GM21786 (cell line): ENCODE measurements around the gene AMPD3.

Experiments
- ATAC-seq: cut with Tn5 transposase; IDR thresholded peaks from one replicate; pipeline ENCODE4 v1.9.1; 2021; ENCODE audit not compliant: unreplicated experiment

Gene AMPD3

DNA sequence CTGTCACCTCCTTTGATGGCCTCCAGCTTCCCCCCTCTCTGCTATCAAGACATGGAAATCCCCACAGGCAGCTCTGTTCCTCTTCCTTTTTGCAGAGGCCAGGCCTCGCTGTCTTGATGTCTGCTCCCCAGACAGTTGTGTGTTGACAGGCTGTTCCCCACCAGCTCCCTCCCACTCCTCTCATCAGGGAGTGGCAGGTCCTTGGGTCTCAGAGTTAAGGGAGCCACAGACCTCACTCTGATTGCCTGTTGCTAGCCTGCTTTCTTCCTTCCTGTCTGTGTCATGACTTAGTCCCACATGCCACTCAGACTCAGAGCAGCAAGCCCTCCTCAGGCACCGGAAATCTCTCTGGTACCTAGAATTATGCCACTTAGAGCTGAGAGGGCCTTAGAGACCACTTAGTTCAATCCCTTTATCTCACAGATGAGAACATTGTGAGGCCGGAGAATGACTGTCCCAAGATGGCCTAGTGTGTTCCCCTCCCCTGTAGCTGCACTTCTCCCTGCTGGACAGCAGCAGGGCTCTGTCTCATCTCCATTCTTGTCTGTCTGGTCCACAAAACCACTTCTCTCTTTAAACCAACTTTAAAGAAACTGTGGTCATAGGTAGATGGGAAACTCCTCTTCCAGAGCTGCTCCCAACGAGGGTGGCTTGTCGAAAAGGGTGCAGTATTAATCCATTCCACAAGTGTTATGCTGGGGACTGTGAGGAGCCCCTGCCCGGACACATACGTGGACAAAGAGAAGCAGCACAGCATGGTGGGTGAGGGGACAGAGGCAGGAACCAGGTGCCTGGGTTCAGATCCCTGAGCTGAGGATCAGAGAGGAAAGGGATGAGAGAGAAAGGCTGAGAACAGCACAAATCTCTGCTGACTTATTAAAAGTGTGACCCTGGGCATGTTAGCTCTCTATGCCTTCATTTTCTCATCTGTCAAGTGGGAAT lies 4.2 kb downstream of the AMPD3 start:
- peak; percentile 45 for ATAC-seq

DNA sequence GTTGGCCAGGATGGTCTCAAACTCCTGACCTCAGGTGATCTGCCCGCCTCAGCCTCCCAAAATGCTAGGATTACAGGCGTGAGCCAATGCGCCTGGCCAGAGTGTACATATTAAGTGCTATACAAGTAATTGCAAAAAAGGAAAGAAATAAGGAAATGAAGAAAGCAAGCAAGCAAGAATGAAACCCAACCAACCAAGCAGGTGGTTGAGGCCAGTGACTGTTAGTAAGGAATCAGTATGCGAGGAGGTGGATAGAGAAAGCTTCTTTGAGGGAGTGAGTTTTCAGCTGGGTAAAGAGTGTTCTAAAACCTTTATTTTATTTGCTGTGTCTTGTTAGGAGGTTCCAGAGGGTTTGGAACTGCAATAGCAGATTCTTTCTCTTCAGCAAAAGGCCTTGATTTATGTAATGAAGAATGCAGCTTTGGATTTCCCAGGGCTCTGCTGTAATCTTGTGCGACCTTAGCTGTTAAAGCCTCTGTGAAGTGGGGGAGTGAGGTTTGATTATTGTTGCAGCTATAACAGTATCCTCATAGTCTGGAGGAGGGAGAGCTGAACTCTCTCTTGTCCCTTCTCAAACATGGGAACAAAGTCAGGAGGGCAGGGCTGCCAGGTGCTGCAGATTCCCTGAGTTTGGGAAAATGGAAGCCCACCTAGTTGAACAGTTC lies 5.7 kb downstream of the AMPD3 start:
- no peak for ATAC-seq

DNA sequence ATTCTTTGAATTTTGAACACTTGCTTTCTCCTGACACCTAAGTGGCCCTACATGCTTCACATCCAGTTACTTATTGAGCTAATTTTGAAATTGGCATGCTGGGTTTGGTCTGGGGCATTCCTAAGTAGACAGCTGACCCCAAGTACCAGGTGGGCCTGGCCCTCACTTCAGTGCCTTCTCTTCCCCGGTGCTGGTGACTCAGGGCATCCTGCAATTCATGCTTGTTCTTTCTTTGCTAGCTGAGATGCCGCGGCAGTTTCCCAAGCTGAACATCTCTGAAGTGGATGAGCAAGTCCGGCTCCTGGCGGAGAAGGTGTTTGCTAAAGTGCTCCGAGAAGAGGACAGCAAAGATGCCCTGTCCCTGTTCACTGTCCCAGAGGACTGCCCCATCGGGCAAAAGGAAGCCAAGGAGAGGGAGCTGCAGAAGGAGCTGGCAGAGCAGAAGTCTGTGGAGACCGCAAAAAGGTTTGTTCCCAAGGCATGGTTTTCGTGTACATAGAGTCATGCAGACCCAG lies 6.3 kb downstream of the AMPD3 start:
- ATAC-seq = no peak

DNA sequence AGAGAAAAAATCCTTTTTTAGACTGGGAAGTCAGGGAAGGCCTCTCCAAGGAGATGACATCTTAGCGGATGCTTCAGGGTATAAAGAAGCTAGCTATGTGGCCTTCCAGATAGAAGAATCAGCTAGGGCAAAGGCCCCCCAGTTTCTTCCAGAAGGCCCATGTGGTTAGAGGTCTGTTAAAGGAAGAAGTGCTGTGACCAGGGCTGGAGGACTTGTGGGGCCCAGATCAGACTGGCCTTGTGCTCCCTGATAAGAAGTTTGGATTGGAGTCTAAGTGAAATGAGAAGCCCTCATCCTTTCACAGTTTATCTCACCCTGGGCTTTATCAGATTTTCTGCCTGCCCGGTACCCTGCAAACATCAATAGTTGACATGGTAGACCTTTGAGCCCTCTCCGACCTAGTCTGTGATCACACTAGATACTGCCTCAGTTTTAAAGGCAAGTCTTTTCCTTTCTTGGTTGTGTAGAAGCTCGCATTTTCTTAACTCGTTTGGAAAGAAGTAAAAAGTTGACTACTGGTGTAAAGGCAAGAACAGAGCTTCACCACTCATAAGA lies 7.8 kb downstream of the AMPD3 start:
- no peak for ATAC-seq

DNA sequence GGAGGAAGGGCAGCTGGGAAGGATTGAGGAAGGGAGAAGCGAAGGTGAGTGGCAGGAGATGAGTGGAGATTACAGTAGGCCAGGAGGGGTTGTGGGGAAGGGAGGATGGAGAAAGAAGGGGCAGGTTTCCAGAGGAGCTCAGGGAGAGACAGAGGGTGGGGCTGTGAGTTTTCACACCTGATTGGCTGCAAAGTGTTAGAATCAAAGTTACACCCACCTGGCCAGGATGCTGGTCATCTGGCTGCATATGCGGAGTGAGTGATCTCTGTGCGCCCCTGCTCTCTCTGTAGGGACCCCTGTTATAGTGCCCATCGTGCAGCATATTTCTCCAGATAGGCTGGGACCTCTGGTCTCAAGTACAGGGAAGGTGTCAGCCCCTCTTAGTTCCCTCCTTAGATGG lies 18.3 kb downstream of the AMPD3 start:
- ATAC-seq = no peak

DNA sequence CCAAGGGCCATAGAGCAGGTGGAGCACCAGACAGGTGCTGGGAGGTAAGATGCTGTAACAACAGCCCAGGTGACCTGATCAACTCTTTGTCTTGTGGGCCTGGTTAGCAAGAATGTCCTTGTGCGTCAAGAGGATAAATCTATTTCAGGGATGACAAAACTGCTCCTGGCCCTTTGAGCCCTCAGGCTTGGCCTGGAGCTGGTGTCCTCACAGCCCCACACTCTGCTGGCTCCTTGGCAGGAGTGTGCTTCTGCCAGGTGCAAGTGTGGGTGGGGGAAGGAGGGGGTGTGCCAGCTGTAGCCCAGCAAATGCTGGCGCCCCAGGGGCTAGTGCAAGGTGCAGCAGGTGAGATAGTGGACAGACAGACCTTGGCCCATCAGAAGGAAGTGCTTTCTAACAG lies 19.5 kb downstream of the AMPD3 start:
- ATAC-seq = no peak

DNA sequence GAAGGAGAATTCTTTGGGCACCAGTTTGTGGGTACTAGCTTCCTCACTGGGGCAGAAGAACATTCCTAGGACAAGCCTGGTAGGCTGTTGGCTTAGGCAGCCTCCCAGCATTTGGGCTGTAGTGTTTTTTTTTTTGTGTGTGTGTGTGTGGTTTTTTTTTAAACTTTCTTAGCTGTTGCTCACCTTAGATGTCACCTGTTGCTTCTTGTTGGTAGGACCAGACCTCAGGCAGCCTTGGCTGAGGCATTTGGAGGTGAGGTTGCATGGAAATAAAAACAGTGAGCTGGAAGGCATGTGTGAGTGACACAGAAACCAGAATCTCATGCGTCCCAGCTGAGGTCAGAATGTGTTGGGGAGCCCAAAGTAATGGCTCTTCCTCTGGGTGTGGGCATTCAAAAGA lies 21.3 kb downstream of the AMPD3 start:
- ATAC-seq = no peak

DNA sequence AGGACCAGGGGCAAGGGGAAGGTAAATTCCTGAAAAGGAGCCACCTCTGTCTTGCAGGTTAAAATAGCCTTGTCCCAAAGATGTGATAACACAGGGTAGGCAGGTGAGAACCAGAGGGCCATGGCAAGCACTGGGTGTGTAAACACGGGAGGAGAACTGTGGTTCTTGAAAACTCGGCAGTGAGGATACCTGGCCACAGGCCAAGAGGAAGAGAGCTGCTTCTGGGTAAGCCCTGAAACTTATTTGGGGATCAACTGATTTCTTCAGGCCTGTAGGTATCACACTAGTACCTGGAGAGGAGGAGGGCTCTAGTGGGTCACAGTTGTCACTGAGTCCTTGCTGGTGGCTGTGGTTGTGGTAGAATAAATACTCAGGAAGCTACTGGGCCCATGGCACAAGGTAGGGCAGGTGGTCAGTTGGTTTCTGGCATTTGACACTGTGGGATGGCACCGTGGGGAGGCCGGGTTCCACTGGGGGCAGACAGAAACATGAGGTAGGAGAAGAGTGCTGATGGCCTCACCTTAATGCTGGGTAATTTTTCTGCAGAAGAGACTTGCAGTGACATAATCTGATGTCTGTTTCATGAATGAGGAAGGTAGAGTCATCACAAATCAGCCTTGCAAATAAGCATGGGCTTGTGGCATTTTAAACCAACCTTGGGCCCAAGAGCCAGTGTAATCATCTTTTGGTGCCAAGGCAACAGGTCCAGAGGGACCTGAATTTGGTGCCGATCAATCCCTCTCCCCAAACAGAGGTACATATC lies 22.0 kb downstream of the AMPD3 start:
- no peak for ATAC-seq

DNA sequence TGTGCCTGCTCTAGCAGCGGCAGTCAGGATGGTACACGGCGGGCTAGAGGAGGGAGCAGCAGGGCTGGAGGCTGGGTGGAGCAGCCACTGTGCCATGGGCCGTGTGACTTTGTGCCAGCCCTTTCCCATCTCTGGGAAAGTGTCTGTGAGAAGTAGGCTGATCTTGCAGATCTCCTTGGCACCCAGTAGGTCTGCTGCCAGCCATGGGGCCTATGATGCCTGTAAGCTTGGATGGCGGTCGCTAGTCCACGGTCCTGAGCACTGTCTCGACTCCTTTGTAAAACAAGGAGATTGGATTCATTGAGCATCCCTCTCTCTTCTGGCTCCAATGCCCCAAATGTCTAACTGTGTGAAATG lies 22.6 kb downstream of the AMPD3 start:
- no peak for ATAC-seq

DNA sequence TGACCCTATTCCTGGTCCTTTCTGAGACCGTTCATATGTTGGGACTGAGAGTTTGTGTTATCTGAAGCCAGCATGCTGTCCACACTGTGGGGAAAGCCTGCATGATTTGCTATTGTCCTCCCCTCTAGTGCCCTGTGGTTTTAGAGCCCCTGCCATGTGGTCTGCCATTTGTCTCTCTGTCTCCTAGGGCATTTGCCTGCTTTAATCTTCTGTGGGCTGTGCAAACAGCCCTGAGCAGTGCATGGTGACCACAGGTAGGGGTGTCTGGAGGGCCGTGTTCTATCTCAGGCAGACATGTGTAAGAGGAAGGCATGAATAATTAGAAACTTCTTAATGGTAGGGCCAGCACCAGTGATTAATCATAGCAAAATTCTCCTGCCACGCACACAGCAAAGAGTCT lies 23.0 kb downstream of the AMPD3 start:
- ATAC-seq = no peak

DNA sequence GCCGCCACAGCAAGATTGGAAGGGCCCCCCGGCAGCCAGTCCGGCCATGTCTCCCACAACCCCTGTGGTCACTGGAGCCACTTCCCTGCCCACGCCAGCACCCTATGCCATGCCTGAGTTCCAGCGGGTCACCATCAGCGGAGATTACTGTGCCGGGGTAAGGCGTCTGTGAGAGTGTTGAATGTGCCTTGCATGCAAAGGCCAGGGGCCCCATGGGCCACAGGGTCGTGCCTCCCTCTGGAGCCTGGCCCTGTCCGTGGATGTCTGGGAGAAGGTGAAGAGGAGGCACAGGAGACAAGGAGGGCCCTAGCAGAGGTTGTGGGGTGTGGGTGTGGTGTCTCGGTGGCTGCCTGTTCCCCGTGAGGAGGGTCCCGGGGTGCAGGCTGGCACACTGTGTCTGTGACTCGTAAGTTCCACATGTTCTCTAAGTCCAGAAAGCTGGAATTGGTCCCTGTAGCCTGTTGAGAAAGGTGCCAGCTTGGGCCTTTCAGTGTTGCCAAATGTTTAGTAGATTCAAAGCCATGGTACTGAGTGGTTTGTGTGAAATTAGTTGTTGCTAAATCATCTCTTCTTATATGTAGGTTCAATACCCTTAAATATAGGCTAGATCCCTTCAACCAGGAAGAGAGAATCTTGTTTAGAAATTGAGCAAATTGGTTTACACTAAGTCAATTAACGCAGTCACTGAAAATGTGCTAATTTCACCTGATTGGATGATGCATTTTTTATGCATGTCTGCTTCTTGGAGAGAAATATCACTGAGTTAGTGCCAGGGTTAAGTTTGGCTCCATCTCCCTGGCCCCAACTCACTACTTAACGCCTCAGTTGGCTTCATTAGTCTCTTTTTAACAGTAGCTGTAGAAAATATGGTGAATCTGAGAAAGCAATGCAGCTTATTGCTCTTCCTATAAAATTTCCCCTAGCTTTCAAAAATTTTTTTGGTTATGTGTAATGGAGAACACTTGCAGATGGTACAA lies 23.8 kb downstream of the AMPD3 start:
- no peak for ATAC-seq

DNA sequence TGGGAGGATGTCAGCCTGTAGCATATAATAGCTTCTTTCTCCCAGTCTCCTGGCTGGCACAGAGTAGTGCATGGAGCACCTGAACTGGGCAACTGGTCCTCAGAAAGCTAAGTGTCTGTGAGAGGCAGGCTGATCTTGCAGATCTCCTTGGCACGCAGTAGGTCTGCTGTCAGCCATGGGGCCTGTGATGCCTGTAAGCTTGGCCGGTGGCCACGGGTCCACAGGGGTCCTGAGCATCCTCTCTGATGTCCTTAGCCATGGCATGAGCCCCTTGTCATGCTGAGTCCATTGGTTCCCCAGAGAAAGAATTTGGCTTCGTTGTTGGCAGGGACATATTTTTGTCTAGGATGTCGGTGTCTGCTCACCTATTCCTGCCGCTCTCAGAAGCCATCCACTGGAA lies 25.0 kb downstream of the AMPD3 start:
- ATAC-seq = no peak

DNA sequence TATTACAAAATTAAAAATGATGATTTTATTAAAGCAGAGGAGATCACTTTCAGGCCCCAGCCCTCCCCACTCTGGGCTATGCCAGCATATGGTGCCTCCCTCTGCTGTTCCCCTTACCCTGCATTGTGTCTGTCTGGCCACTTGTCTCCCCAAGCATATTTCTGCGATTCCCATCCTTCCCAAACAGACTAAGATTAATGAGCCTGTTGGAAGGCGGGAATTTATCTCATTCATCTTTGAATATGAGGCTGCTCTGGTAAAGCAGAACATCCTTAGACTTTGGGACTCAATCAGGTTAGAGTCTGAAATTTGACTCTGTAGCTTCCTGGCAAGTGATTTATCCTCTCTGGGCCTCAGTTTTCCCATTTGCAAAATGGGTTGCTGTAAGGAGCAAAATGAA lies 25.7 kb downstream of the AMPD3 start:
- no peak for ATAC-seq

DNA sequence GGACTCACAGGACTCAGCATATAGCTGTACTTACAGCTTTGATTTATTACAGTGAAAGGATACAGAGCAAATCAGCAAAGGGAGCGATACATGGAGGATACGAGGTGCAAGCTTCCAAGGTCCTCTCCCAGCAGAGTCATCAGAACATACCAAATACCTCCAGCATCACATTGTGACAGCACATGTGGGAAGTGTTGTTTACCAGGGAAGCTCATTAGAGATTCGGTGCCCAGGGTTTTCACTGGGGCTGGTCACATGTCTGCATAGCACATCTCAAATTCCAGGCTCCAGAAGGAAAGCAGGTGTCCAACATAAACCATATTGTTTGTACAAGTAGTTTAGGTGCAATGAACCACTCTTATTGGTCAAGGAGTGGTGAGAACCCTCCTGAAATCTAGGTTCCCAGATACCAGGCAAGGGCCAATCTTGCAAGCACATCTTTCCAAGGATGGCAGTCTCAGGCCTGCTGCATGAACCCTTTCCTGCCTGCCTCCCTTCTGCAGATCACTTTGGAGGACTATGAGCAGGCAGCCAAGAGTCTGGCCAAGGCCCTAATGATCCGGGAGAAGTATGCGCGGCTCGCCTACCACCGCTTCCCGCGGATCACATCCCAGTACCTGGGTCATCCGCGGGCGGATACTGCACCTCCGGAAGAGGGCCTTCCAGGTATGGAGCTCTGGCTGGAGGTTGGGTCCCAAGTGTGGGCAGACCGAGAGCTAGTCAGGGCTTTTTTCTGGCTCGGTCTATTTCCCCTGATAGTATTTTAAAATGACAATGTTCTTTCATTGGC lies 26.7 kb downstream of the AMPD3 start:
- ATAC-seq = no peak

DNA sequence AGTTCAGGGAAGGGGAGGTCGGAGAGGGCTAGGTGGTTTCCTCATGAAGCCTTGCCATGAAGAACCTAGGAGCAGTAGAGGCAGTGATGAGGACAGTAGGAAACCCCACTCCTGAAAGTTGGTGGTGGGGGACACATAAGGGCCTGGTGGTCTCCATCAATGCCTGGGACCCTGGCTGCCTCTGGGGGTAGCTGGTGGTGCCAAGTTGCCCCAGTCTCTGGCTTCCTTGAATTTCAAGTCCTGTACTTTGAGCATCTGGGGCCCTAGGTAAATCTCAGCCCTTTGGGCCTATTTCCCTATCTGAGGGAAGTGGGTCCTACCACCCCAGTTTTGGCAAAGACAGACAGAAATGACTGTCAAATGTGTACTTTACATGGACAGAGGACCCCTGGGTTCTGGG lies 28.1 kb downstream of the AMPD3 start:
- ATAC-seq = no peak

DNA sequence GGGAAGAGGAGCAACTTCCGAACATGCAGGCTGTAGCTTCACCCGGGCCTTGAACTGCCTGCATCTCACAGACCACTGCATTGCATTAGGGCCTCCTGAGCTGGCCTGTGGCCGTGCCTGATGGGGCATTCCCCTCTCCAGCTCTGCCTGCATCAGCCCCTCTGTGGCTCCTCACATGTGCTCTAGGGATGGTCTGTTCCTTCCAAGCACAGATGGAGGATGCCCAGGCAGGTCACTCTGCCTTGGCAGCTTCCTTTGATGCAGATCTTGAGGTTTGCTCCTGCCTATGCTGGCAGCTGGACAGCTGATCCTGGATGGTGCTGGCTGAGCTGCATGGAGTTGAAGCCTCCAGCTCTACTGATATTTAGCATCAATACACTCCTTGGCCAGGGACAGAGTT lies 28.5 kb downstream of the AMPD3 start:
- no peak for ATAC-seq

DNA sequence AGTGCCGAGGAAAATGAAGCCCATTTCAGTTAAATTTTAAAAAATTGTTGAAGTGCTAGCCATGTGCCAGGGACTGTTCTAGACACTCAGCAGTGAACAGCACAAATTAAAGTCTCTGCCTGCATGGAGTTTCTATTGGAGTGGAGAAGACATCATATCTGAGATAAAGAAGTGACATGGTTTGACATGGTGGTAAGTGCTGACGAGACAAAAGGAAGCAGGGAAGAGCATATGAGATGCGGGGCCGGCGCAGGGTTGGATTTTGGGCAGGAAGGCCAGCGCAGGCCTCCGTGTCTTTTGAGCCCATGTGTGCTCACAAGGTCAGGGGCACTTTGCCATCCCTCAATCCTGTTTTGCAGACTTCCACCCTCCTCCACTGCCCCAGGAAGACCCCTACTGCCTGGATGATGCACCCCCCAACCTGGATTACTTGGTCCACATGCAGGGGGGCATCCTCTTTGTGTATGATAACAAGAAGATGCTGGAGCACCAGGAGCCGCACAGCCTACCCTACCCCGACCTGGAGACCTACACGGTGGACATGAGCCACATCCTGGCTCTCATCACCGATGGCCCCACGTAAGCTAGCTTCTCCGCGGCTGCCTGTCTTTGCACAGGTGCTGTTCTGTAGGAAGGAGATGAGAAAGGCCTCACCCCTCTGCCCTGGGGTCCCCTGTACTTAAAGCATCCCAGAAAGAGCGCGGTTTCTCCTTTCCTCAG lies 29.6 kb downstream of the AMPD3 start:
- no peak for ATAC-seq

DNA sequence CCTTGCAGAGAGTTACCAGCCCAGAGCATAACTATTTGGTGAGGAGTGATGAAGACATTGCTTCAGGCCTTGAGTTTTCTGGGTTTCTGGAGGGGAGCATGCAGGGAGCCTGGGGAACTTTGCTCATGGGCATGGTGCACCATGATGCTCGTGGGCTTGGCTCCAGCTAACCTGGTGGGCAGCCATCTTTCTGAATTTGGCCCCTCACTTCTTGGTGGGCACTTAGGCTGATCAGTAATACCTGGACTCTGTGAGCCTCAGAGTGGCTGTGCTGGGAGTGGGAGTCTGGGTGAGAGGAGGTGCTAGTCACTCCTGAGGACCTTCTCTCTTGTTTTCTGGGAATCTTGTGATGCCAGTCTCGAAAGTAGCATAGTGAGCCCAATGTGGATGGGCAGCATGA lies 30.6 kb downstream of the AMPD3 start:
- ATAC-seq = no peak
